HEK293T (cell line): ENCODE data around the gene PRR33.

Source experiments
- CTCF ChIA-PET: fragments of 350-600 bp; formaldehyde crosslinking; extraction: SDS; loops from one replicate; lab custom pipeline; 2021; ENCODE audit warnings: antibody characterized with exemption, inconsistent platforms; lab: Yijun Ruan, JAX
- POLR2A ChIA-PET: fragments of 350-600 bp; formaldehyde crosslinking; extraction: SDS; loops from one replicate; lab custom pipeline; 2020; ENCODE audit warnings: antibody characterized with exemption, inconsistent platforms; lab: Yijun Ruan, JAX
- DNase-seq: peaks from one replicate; pipeline ENCODE4 v3.0.0; 2012; ENCODE audit warnings: mixed read lengths; ENCODE audit errors: extremely low spot score
- ARNT ChIP-seq: fragments of 450-650 bp; IDR thresholded peaks from 2 replicates; pipeline ENCODE4 v1.6.1; 2017; ENCODE audit warnings: mild to moderate bottlenecking
- BHLHE40 ChIP-seq: fragments of 450-650 bp; IDR thresholded peaks from 2 replicates; pipeline ENCODE4 v1.6.1; 2016; ENCODE audit warnings: mild to moderate bottlenecking, moderate library complexity, borderline replicate concordance
- CTBP1 ChIP-seq: fragments of 450-650 bp; IDR thresholded peaks from 2 replicates; pipeline ENCODE4 v1.6.1; 2016; ENCODE audit warnings: borderline replicate concordance
- ELF4 ChIP-seq: fragments of 450-650 bp; IDR thresholded peaks from 2 replicates; pipeline ENCODE4 v1.6.1; 2017; ENCODE audit warnings: antibody characterized with exemption
- FOXA1 ChIP-seq: fragments of 450-650 bp; IDR thresholded peaks from 2 replicates; pipeline ENCODE4 v1.6.1; 2016; ENCODE audit warnings: mild to moderate bottlenecking
- FOXK2 ChIP-seq: fragments of 450-650 bp; IDR thresholded peaks from 2 replicates; pipeline ENCODE4 v1.6.1; 2016; ENCODE audit warnings: mild to moderate bottlenecking
- FOXM1 ChIP-seq: fragments of 450-650 bp; IDR thresholded peaks from 2 replicates; pipeline ENCODE4 v1.6.1; 2017; ENCODE audit warnings: mild to moderate bottlenecking, borderline replicate concordance
- HDGF ChIP-seq: fragments of 450-650 bp; IDR thresholded peaks from 2 replicates; pipeline ENCODE4 v1.6.1; 2017; ENCODE audit warnings: antibody characterized with exemption, borderline replicate concordance
- L3MBTL2 ChIP-seq: fragments of 450-650 bp; conservative IDR thresholded peaks from 2 replicates; pipeline ENCODE4 v1.6.1; 2016; ENCODE audit warnings: mild to moderate bottlenecking
- LEF1 ChIP-seq: fragments of 450-650 bp; IDR thresholded peaks from 2 replicates; pipeline ENCODE4 v1.6.1; 2017; ENCODE audit warnings: mild to moderate bottlenecking, borderline replicate concordance
- NFRKB ChIP-seq: fragments of 450-650 bp; IDR thresholded peaks from 2 replicates; pipeline ENCODE4 v1.6.1; 2016; ENCODE audit warnings: mild to moderate bottlenecking, moderate library complexity
- SP1 ChIP-seq: fragments of 450-650 bp; IDR thresholded peaks from 2 replicates; pipeline ENCODE4 v1.6.1; 2017
- SUZ12 ChIP-seq: fragments of 450-650 bp; IDR thresholded peaks from 2 replicates; pipeline ENCODE4 v1.6.1; 2016; ENCODE audit warnings: mild to moderate bottlenecking
- TARDBP ChIP-seq: fragments of 450-650 bp; IDR thresholded peaks from 2 replicates; pipeline ENCODE4 v1.6.1; 2016
- ZNF384 ChIP-seq: fragments of 450-650 bp; IDR thresholded peaks from 2 replicates; pipeline ENCODE4 v1.6.1; 2016
- TF ChIP-seq, protein P1 (sequence below): fragments of 450-650 bp; IDR thresholded peaks from 2 replicates; pipeline ENCODE4 v1.6.1; 2016

The PRR33 gene

DNA sequence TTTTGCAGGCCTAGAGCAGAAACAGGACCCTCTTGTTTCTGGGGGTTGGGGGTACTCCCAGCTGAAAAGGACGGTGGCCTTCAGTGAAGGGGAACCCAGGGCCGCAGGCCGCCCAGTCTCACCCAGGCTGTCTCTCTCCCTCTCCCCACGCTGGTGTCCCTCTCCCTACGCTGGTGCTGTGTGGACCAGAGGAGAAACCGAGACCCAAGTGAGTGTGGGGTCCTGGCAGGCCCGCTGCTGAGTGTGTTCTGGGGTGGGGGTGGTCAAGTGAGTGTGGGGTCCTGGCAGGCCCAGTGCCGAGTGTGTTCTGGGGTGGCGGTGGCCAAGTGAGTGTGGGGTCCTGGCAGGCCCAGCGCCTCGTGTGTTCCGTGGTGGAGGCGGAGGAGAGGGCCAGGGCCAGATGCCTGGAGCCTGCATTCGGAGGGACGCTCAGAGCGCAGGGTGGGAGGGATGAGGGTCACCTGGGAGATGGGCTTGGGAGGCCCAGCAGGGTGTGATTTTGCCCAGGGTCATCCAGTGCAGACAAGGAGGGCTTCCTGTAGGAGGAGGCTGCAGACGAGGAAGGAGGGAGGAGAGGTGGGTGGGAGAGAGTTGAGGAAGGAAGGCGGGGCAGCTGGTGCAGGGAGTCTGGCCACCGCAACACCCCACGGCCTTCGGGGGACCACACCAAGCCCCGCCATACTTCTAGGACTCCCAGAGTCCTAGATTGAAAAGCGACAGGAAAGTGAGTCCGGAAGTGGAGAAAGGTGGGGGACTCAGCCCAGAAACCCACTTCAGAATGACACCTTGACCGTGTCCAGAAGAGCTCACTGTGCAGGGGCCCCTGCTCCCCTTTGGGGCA, 38.1 kb upstream of the PRR33 start:
- no peak for DNase-seq
- POLR2A ChIA-PET = no interaction called here
- CTCF ChIA-PET = interaction anchor here (1.0 kb wide), 1 partner anchor 48 kb away, joined by 3 read pairs; no protein-coding TSS in a partner anchor
- TF ChIP-seq SP1 = no peak
- no peak for TF ChIP-seq ELF4

DNA sequence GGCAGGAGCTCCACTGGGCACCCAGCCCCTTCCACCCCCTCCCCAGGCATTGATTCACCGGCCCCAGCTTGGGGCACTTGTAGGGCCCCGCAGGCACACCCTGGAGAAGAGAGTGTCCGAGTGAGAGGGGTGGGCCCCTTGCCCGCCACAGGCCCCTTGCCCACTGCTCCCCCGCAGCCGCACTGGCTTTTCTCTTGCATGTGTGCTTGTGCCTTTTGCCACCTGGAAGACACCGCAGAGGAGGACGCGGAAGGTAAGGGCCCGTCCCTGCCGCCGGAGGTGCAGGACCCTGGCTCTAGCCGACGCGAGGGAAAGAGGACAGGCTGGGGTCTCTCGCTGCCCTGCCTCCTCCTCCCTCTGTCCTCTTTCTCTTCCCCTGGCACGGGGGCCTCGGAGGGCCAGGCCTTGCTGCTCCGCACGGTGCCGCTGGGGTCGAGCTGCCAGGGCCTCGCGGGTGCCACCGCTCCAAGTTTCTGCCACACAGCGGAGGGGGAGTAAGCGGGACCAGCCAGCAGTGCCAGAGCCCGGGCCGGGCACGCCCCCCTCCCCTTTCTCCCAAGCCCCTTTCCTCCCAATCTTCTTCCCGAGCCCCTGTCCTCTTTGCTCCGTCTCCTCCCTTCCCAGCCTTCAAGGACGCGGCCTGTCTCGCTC, 37.3 kb upstream of the PRR33 start:
- no peak for DNase-seq
- CTCF ChIA-PET = interaction anchor here (1.0 kb wide), 1 partner anchor 47 kb away, joined by 3 read pairs; no protein-coding TSS in a partner anchor
- POLR2A ChIA-PET = no interaction called here
- no peak for TF ChIP-seq NFRKB
- TF ChIP-seq FOXK2 = no peak
- no peak for TF ChIP-seq ARNT
- no peak for TF ChIP-seq FOXA1
- TF ChIP-seq SP1 = no peak
- TF ChIP-seq ZNF384 = no peak
- no peak for TF ChIP-seq FOXM1
- TF ChIP-seq LEF1 = no peak
- TF ChIP-seq L3MBTL2 = no peak
- TF ChIP-seq HDGF = no peak
- TF ChIP-seq, protein P1, sequence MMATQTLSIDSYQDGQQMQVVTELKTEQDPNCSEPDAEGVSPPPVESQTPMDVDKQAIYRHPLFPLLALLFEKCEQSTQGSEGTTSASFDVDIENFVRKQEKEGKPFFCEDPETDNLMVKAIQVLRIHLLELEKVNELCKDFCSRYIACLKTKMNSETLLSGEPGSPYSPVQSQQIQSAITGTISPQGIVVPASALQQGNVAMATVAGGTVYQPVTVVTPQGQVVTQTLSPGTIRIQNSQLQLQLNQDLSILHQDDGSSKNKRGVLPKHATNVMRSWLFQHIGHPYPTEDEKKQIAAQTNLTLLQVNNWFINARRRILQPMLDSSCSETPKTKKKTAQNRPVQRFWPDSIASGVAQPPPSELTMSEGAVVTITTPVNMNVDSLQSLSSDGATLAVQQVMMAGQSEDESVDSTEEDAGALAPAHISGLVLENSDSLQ = no peak
- no peak for TF ChIP-seq ELF4
- TF ChIP-seq CTBP1 = no peak
- TF ChIP-seq BHLHE40 = no peak

DNA sequence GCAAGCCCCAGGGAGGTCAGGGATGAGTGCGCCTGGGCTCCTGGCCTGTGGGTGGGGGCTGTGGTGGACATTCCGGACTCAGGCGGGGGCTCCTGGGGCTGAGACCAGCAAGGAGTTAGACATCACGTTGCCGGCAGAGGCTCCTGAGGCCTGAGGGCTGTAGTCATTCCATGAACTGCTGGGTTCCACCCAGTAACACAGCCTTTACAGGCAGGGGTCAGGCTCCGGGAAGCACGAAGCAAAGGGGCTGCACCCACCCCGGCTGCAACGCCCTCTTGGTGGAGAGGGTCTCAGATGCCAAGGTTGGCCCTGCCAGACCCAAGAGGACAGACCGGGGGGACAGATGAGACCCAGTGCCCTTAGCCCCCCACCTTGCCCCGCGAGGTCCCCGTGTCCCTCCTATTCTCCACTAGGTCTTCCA, 36.8 kb upstream of the PRR33 start:
- no peak for DNase-seq
- POLR2A ChIA-PET = no interaction called here
- no peak for TF ChIP-seq ZNF384
- TF ChIP-seq SUZ12 = no peak
- TF ChIP-seq L3MBTL2 = no peak
- TF ChIP-seq FOXM1 = no peak
- no peak for TF ChIP-seq BHLHE40
- TF ChIP-seq SP1 = no peak
- no peak for TF ChIP-seq NFRKB
- no peak for TF ChIP-seq ARNT
- TF ChIP-seq FOXK2 = no peak
- TF ChIP-seq ELF4 = no peak
- TF ChIP-seq CTBP1 = no peak
- TF ChIP-seq LEF1 = no peak
- no peak for TF ChIP-seq HDGF
- no peak for TF ChIP-seq FOXA1
- TF ChIP-seq TARDBP = no peak
- CTCF ChIA-PET = interaction anchor here (1.0 kb wide), 1 partner anchor 46 kb away, joined by 3 read pairs; no protein-coding TSS in a partner anchor

DNA sequence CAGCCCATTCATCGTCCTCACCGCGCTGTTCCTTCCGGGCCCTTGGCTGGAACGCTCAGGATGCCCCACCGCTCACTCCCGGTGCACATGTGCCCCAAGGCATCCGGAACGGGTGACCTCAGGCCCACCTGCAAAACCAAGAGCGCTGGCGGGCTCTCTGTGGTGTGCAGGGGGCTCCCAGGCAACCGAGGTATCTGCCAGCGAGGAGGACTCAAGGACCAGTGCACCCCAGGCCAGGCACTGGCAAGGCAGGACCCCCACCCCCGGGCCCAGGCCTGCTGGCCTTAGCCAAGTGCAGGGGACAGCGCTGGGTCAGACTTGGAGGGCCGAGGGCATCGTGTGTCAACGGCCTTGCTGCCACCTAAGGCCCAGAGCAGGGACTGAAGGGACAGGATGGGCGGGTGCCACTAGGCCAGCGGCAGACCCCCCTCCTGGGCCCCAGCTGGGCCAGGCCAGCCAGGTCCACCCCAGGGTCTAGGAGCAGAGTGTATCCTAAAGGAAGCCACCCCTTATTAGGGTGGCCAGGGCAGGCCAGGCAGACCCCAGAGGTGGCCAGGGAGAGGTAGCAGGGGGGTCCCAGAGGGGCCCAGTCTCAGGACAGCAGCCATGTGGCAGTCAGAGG, 36.3 kb upstream of the PRR33 start:
- no peak for DNase-seq
- TF ChIP-seq LEF1 (no peak), ARNT (no peak), FOXM1 (no peak), HDGF (no peak), L3MBTL2 (no peak), ZNF384 (no peak), BHLHE40 (no peak), NFRKB (no peak), CTBP1 (no peak), FOXA1 (no peak)
- TF ChIP-seq, protein P1 = no peak
- ChIA-PET POLR2A (no interaction called here), CTCF (interaction anchor here (1.0 kb wide), 1 partner anchor 70 kb away, joined by 3 read pairs; no protein-coding TSS in a partner anchor)

DNA sequence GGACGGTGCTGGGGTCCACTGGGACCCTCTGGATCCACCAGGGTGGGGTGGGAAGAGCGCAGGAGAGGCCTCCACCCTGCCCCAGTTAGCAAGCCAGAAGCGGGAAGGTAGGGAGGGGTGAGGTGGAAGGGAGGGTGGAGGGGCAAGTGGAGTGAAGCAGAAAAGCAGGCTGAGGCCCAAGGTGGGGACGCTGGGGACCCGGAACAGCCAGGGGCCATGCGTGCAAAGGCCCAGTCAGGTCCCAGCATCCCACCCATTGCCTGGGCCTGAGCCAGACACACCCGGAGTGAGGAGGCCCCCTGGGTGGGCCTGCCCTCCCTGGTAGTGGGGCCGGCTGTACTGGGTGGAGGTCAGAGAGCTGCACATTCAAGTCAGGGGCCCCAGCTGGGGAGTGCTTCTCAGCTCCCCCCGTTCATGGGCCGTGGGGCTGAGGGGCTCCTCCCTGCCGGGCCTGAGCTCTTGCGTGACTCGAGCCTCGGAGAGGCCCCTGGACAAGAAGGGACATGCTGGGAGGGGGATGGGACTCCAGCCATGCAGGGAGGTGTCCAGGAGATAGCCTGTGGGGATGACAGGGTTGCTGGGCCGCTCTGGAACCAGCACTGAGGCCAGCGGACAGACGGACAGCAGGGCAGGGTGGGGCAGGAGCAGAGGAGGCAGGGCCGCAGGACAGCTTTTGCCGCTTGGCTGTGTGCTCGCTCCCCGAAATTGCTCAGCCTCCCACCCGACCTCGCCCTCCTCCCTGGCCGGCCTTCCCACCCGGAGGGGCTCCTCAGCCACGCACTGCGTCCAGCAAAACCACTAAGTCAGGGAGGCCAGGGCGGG, 35.5 kb upstream of the PRR33 start:
- DNase-seq = no peak
- ChIA-PET CTCF (interaction anchor here (1.0 kb wide), 1 partner anchor 70 kb away, joined by 3 read pairs; no protein-coding TSS in a partner anchor), POLR2A (no interaction called here)
- TF ChIP-seq FOXK2 (no peak), BHLHE40 (no peak), FOXM1 (no peak), HDGF (no peak), TARDBP (no peak), CTBP1 (no peak), LEF1 (no peak), FOXA1 (no peak), ZNF384 (no peak), SUZ12 (no peak), ARNT (no peak), L3MBTL2 (no peak), SP1 (no peak), ELF4 (no peak), NFRKB (no peak)
- TF ChIP-seq, protein P1 = no peak
